Brain microvascular endothelial cell (primary cell): ENCODE results near the gene HS3ST3A1.

Experiments used
- DNase-seq: peaks from one replicate; pipeline ENCODE4 v3.0.0-alpha.2; 2020
- H3K27ac ChIP-seq: fragments of 250-450 bp; sonication (Bioruptor Pico); 2 replicates; pipeline ENCODE4 v1.5.1; 2020; ENCODE audit warnings: mild to moderate bottlenecking, moderate library complexity
- H3K27me3 ChIP-seq: fragments of 250-450 bp; sonication (Bioruptor Pico); replicated peaks from 2 replicates; pipeline ENCODE4 v1.5.1; 2020; ENCODE audit warnings: mild to moderate bottlenecking
- H3K36me3 ChIP-seq: fragments of 250-450 bp; sonication (Bioruptor Pico); replicated peaks from 2 replicates; pipeline ENCODE4 v1.5.1; 2020; ENCODE audit warnings: mild to moderate bottlenecking
- H3K4me3 ChIP-seq: 2 replicates; pipeline ENCODE4 v1.5.1; 2011; ENCODE audit warnings: low read depth, mild to moderate bottlenecking, control low read depth, low read length, moderate library complexity
- CTCF ChIP-seq: IDR thresholded peaks from 2 replicates; pipeline ENCODE4 v1.5.1; 2011; ENCODE audit warnings: low read depth, mild to moderate bottlenecking, moderate library complexity, low read length, control low read depth, inconsistent platforms; ENCODE audit errors: missing control alignments
- in situ Hi-C: cut with HindIII; loops from 2 replicates; pipeline ENCODE4 v1.10.0; 2017; ENCODE audit warnings: low sequenced_read_pairs, low pct_ligation_motif_present

HS3ST3A1 gene

GRCh38 chr17:13634021-13634420 lies 32.3 kb upstream of the HS3ST3A1 start:
- no peak overlapping the region for H3K4me3 ChIP-seq
- DNase-seq: no peak
- H3K27me3 ChIP-seq: no peaks in the 10 kb centered on the region
- in situ Hi-C loops: no loop called here
- H3K36me3 ChIP-seq: no peaks in the 10 kb centered on the region
- no peak overlapping the region for H3K27ac ChIP-seq
- no peak for TF ChIP-seq CTCF

- H3K4me3 ChIP-seq: no peak overlapping the region
- DNase-seq: no peak
- H3K27ac ChIP-seq: no peak overlapping the region
- no peaks in the 10 kb centered on the region for H3K36me3 ChIP-seq
- in situ Hi-C loops: no loop called here
- no peak for TF ChIP-seq CTCF
- no peaks in the 10 kb centered on the region for H3K27me3 ChIP-seq
These were observed 29.8 kb upstream of the HS3ST3A1 start for GRCh38 chr17:13631529-13631928.

- in situ Hi-C loops: no loop called here
- DNase-seq: peak; percentile 56
These were observed 25.0 kb upstream of the HS3ST3A1 start for GRCh38 chr17:13626703-13627102.

GRCh38 chr17:13619462-13619861 lies 17.7 kb upstream of the HS3ST3A1 start:
- in situ Hi-C loops: no loop called here
- TF ChIP-seq CTCF: peak; percentile 25
- DNase-seq: no peak
- Histone ChIP-seq H3K27me3 (no peaks in the 10 kb centered on the region), H3K4me3 (no peak overlapping the region), H3K36me3 (no peaks in the 10 kb centered on the region), H3K27ac (no peak overlapping the region)

More at GRCh38 chr17:13626703-13627102, 25.0 kb upstream of the HS3ST3A1 start:
- no peak for TF ChIP-seq CTCF
- Histone ChIP-seq H3K27ac (no peak overlapping the region), H3K27me3 (no peaks in the 10 kb centered on the region), H3K36me3 (no peaks in the 10 kb centered on the region), H3K4me3 (no peak overlapping the region)

- Histone ChIP-seq H3K27me3 (no peaks in the 10 kb centered on the region), H3K4me3 (no peak overlapping the region), H3K36me3 (no peaks in the 10 kb centered on the region), H3K27ac (no peak overlapping the region)
- DNase-seq: no peak
- no peak for TF ChIP-seq CTCF
- in situ Hi-C loops: no loop called here
These were observed 14.3 kb upstream of the HS3ST3A1 start for GRCh38 chr17:13616031-13616430.

GRCh38 chr17:13609941-13610340 lies 8.2 kb upstream of the HS3ST3A1 start:
- H3K36me3 ChIP-seq: no peaks in the 10 kb centered on the region
- TF ChIP-seq CTCF: no peak
- H3K27ac ChIP-seq: no peak overlapping the region
- no peak for DNase-seq
- in situ Hi-C loops: no loop called here
- no peak overlapping the region for H3K4me3 ChIP-seq
- H3K27me3 ChIP-seq: no peaks in the 10 kb centered on the region
